HuH-7 (cell line): Measurements from ENCODE around the gene DMD.
"Not testable (repeated sequence)": the region's sequence is repeated elsewhere in the genome, so short reads cannot be mapped to it uniquely, and the experiment has no call there.

Experiments used
- DNase-seq: peaks from one replicate; pipeline ENCODE4 v3.0.0; 2011; ENCODE audit warnings: low spot score

DMD gene

GRCh38 chrX:32016195-32016594 lies 1195.2 kb downstream of the DMD start:
- no peak for DNase-seq

GRCh38 chrX:32010948-32011347 lies 1200.4 kb downstream of the DMD start:
- no peak for DNase-seq

DNA sequence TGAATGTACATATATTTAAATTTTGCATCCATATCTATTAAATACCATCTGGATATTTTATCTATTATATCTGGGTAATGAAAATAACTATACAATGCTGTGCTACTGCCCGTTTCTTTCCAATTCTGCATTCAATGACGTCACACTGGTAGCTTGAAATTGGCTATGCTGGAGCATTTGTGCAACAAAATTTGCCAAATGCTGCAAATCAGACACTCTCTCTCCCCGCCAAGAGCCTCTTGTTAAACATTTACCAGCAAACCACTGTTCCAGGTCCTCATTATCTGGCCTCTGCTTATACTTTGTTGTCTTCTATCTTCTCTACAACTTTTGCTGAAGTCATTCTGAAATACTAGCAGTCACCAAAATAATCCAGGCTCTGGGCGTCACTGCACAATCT lies 1201.1 kb downstream of the DMD start:
- DNase-seq: no peak

DNA sequence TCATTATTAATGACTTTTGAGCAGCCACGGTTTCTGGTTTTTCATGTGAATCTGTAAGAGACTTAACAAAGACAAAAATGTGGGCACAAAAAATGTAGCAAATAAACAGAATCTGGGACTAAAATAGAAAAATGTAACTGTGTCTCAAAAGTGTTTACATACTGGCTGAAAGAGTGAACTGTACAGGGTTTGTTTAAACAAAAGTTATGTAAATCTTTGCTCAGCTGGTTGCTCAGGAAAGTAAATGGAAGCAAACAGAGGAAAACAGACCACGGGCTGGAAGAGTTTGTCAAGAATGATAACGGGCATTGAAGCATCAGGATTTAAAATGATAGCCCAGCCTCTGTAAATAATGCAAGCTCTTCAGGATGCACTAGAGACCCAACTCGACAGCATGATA lies 1217.7 kb downstream of the DMD start:
- no peak for DNase-seq

- no peak for DNase-seq
Measured at GRCh38 chrX:31988975-31989374, 1222.4 kb downstream of the DMD start.

GRCh38 chrX:31981546-31982062 lies 1229.7 kb downstream of the DMD start:
- DNase-seq: no peak

- no peak for DNase-seq
Measured at GRCh38 chrX:31969714-31970113, 1241.6 kb downstream of the DMD start.

DNA sequence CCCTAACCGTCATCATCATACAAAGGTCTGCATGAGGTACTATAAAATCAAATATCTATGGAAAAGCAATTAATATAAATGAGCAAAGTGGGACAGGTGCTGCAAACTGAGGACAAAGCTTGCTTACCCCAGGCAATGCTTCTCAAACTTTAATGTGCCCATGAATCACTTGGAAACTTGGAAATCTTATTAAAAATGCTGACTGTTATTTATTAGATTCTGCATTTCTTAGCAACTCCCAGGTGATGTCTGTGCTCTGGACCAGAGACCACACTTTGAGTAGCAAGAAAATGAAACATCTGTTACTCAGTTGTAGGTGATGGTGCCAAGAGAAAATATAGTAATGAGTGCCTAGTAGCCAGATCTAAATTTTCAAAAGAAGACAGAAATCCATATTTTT lies 1249.1 kb downstream of the DMD start:
- DNase-seq: no peak

DNA sequence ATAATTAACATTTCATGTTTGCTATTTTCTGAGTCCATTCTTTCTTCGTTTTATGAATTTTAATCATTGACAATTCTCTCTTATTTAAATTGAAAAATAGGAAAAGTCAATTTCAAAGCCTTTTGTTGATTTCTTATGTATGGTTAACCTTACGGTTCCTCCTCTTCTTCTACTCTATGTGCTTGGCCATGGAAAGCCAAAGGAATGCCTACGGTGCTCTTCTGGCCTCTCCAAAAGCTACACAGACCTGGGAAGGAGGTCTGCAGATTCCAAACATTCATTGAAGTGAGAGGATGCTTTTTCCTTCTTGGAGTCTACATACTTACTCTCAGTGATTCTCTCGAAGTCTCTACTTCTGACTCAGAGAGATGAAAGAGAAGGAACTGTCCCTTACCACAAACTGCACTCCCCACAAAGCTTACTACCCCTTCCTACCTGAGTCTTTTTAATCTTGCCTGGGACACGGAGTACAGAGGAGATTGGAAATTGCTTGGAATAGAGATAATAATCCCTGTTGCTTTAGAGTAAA lies 1276.4 kb downstream of the DMD start:
- DNase-seq: no peak

GRCh38 chrX:31934015-31934414 lies 1277.3 kb downstream of the DMD start:
- no peak for DNase-seq

GRCh38 chrX:31932769-31933168 lies 1278.6 kb downstream of the DMD start:
- no peak for DNase-seq

- not testable (repeated sequence) for DNase-seq
Measured at GRCh38 chrX:31932320-31932719, 1279.0 kb downstream of the DMD start.

DNA sequence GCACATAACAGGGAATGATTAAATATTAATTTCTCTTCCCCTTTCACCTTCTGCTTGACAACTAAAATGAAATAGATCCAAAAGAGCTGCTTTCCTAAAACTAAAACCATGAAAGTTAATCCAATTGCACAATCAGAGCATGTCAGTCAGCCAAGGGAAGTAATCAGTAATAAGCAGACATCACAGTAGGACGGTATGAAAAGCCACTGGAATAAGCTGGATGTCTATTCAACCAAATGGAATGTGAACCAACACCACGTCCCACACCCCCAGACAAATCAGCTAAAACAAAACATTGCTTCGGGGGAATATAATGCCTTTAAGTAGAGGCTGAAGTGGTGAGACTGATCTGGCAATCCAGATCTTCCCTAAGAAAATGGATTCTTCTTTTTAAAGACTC lies 1280.1 kb downstream of the DMD start:
- no peak for DNase-seq

- DNase-seq: no peak
Measured at GRCh38 chrX:31929366-31929765, 1282.0 kb downstream of the DMD start.

GRCh38 chrX:31921236-31921635 lies 1290.1 kb downstream of the DMD start:
- no peak for DNase-seq

- no peak for DNase-seq
Measured at GRCh38 chrX:31909850-31910572, 1301.3 kb downstream of the DMD start.

DNA sequence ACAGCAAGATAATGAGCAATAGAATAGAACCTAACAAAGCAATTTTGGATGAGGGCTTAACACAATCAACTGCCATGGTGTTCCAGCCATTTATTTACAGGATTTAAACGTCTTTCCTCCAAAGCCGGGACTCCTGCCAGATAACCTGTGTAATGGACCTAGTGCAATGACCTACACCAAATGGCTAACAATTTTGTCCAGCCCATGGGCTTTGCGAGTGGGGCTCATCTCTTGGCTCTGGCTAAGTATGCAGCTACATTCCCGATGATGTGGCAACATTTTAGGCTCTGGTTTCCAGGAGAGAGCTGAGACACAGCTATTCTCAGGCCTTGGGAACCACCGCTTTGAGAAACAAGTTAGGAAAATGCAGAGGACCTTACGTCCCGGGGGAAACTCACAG lies 1317.2 kb downstream of the DMD start:
- no peak for DNase-seq

DNA sequence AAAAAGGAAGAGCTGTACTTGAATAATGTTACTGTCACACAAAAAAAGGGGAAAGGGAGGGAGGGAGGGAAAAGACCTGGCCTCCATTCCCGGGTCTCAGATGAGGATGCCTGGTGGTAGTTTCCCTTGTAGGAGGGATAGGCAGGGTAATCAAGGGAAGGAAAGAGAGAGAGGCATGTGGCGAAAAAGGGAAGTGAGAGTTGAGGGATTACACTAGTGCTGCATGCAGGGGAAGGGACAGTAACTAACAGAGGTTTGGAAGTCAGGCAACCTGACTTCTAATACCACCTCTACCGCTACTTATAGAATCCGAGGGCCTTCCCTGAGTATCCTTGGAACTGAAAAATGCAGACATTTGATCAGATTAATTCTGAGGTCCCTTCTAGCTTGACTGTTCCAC lies 1317.8 kb downstream of the DMD start:
- no peak for DNase-seq

DNA sequence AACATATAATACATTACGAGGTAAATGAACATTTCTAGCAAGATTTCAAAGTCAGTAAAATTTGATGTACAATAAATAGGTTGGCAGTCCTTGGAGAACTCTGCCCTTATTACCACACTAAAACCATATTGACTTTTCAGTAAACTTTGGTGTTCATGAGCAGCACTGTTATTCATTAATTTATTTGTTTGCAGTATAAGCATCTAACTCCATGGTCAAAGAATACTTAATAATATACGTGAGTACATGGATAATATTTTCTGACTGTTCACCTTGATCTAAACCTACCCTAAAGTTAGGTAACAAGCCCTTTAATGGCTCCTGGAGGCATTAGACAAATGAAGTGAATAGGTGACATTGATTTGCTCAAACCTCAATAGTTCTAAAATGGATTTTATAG lies 1322.3 kb downstream of the DMD start:
- DNase-seq: no peak

GRCh38 chrX:31884535-31884934 lies 1326.8 kb downstream of the DMD start:
- DNase-seq: no peak

GRCh38 chrX:31872007-31872406 lies 1339.3 kb downstream of the DMD start:
- DNase-seq: no peak

DNA sequence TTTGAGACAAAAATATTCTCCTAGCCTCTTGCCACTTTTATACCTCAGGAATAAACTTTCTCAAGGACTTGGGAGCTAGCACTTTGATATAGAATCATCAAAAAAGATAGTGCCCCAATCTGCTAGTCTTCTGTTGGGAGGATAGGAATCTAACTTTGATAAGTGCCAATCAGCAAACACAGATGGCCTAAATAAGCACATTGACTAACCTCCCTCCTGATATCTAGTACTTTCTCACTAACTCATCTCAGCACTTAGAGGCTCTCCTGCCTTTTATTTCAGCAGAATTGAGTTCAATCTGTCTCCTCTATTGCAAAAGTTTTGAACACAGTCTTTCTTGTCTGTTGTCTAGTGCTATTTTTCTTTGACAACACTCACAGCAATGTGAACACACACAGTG lies 1341.1 kb downstream of the DMD start:
- no peak for DNase-seq

DNA sequence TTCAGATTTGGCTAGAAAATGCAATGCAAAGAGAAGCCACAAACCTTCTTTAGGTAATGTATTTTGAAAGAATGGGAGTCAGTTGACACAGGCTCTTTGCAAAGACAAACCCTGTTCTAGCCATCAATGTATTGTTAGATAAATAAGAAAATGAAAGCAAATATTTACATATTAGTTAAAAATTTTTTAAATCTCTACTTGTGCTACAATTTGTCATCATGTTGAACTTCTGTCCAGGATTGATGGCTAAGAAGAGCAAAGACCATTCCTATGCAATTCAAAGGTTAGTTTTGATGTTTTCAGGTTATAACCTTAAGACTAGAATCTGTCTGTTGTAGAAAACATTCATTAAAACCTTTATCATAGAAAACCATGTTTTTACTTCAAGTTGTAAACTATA lies 1350.7 kb downstream of the DMD start:
- no peak for DNase-seq

GRCh38 chrX:31858915-31859314 lies 1352.4 kb downstream of the DMD start:
- no peak for DNase-seq
